ENCODE results near the gene P2RX1.

P2RX1 gene

DNA sequence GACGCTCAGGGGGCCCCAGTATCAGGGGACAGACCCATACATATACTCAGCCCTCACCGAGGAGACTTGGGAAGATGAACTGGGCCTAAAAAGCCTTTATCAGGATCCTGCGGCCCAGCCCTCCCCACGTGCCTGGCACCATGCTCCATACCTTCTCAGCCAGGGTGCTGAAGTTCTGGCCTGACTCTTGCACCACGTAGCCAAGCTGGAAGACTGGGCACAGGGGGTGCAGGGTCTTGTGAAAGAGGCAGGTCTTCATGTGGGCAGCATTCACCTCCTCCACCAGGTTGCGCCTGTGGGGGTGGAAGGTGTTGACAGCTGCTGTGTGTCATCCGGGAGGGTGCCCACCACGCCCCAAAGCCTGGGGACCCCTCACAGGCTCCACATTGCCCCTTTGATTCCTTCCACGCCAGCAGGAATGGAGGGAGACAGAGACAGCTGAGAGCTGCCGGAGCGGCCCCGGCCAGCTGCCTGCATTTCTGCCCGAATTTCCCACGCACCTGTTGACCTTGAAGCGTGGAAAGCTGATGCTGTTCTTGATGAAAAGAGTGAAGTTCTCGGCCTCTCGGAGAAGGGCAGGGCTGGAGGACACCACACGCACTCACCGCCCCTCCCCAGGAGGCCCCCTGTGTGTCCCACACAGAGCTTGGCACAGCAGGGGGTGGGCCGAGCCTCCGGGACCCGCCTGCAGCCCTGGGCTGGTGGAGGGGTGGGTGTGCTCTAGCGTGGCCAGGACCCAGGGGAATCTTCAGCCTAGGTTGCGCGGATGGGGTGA lies 13.0 kb downstream of the P2RX1 start:
- DNase-seq: no peak

- DNase-seq: no peak
Measured at GRCh38 chr17:3900646-3901045, 15.6 kb downstream of the P2RX1 start.

GRCh38 chr17:3897731-3898130 lies 18.5 kb downstream of the P2RX1 start:
- DNase-seq: no peak

GRCh38 chr17:3896968-3897235 lies 19.4 kb downstream of the P2RX1 start:
- no peak for DNase-seq

GRCh38 chr17:3896108-3896967 lies 19.9 kb downstream of the P2RX1 start:
- no peak for DNase-seq

GRCh38 chr17:3895354-3895753 lies 20.9 kb downstream of the P2RX1 start:
- DNase-seq: no peak

DNA sequence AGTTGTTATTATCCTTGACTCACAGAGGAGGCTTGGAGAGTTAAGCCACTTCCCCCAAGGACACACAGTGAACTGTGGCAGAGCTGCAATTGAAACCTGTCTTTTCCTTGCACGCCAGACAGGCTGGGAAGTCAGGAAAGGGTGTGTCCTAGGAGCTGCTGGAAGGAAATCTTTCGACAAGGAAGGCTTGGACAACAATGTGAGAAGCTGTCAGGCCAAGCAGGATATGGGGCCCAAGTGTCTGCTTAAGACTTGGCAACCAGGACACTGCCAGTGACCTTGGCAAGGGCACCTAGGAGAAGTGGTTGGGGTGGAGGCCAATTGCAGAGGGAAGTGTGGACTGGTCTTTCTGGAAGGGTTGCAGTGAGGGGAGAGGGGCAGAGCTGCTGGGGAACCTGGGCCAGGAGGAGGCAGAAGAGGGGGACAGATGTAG lies 21.3 kb downstream of the P2RX1 start:
- DNase-seq: no peak

DNA sequence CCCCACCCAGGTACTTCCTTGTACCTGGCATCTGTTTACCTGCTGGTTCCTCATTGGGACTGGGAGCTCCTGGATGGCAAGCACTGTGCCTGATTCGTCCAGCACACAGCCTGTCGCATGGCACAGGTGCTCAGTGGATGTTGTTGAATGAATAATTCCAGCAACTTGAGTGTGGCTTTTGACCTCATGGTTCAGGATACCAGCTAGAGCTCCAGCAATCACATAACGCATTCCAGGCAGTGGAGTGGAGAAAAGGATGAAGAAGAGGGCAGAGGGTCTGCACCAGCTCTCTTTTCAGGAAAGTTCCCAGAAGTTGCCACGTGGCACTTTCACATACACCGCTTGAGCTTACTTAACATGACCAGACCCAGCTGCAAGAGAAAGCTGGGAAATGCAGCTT lies 22.1 kb downstream of the P2RX1 start:
- no peak for DNase-seq

- no peak for DNase-seq
Measured at GRCh38 chr17:3893720-3894116, 22.5 kb downstream of the P2RX1 start.

- peak; percentile 70 for DNase-seq
Measured at GRCh38 chr17:3893003-3893719, 23.1 kb downstream of the P2RX1 start, which contains the start of gene CAMKK1. TSS of gene CAMKK1 (minus strand) at chr17:3893053. CDS start at chr17:3885687, 7,366 bp downstream.

DNA sequence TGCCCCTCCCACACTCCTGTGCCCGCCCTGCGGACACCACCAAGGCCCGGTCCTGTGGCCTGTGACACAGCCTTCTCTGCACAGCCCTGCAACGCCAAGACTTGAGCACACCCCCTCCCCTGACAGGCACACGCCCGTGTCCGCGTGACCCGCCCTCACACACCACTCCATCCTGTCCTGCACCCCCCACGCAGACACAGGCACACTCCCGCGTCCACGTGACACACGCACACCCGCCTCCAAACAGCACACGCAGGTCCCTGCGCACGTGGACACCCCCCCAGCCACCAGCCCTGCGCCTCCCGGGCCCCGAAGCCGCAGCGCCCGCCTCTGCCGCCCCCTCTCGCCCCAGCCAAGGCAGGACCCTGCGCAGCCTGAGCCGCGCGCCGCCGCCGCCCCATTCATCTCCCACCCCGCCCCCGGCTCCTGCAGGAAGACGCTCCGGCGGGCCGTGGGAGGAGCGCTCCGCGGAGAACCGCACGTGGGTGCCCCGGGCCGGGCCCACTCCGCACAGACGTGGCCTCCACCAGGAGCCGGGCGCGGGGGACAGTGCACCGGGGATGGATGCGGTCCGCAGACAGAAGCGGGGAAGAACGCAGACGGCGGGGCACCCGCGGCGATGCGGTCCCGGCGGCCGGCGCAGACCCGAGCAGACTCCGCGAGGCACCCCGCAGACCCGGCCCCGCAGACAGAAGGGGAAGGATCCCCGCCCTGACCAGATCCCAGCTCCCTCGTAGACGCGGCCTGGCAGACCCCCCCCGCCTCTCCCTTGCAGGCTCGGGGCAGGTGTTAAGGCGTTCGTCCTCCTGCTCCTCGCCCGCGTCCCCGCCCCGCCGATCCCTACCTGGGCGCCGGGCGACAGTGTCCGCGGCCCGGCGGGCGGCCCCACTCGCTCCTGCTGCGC lies 23.9 kb downstream of the P2RX1 start:
- DNase-seq: no peak

- no peak for DNase-seq
Measured at GRCh38 chr17:3891626-3892094, 24.6 kb downstream of the P2RX1 start.

- no peak for DNase-seq
Measured at GRCh38 chr17:3890878-3891219, 25.4 kb downstream of the P2RX1 start.

GRCh38 chr17:3890082-3890877 lies 26.0 kb downstream of the P2RX1 start:
- DNase-seq: peak; percentile 32

DNA sequence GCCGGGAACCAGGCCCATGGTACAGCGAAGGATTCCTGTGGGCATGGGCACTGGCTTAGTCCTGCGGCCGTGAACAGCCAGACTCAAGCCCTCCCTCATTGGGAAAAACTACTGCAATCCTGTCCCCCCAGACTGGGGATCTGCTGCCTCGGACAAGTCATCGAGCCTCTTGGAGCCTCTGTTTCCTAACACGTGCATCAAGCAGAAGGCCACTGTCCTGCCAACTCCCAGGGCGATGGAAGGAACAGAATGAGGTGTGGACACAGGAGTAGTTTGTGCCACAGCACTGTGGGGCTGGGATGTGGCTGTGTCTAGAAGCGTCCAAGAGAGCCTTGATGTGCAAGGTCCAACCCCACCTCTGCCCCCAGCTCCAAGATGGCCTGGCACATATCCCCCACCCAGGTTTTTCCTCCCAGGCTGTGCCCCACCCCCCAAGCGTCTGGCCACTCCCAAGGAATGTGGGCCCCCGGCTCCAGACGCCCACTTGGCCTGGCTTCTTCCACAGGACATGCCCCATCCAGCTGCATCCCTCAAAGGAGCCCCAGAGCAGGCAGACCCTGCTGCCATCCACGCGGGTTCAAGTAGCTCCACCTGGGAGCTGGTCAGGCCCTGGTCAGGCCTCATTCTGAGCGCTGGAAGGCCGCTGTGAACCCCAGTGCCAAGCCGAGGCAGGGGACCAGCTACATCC lies 26.8 kb downstream of the P2RX1 start:
- DNase-seq: no peak

DNA sequence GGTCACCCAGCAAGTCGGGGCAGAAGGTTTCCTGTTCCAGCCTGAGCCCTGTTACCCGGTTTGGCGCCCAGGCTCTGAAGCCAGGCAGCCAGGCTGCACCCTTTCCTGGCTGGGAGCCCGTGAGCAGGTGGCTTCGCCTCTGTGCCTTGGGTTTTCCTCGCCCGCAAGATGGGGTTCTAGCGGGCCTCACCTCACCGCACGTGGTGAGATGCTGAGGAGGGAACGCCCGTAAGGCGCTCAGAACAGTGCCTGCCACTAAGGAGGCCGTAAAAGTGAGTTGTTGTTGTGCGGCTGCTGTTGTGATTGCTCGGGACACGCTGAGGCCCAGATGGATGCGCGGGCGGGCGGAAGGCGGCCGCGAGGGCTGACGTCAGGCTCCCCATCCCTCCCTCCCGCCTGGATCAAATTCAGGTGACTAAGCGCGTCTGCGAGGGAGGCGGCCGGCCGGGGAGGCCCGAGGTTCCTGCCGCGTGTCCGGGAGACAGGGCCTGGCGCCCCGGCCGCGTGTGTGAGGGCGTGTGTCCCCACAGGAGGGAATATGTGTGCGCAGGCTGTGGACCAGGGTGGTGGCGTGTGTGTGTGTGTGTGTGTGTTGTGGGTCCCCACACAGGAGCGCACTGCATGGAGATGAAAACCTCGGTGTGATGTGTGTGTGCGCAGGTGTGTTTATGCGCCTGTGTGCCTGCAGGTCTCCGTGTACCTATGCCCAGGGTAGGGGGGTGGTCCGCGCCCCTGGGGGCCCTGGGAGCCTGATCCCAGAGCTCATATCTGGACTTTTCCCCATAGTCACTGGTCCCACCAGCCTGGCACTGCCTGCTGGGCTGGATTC lies 27.7 kb downstream of the P2RX1 start:
- peak; percentile 69 for DNase-seq

GRCh38 chr17:3887804-3888203 lies 28.5 kb downstream of the P2RX1 start:
- DNase-seq: peak; percentile 43

DNA sequence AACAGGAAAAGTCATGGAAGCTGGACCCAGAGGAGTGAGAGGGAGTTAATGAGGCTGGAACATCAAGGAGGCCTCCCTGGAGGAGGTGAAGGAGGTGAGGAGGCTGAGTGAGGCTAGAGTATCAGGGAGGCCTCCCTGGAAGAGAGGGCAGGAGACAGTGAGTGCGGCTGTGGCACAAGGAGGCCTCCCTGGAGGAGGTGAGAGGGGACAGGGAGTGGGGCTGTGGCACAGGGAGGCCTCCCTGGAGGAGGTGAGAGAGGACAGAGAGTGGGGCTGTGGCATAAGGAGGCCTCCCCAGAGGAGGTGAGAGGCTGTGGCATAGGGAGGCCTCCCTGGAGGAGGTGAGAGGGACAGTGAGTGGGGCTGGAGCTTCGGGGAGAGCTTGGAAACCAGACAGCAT lies 28.9 kb downstream of the P2RX1 start:
- DNase-seq: no peak

- DNase-seq: no peak
Measured at GRCh38 chr17:3886776-3887175, 29.5 kb downstream of the P2RX1 start.

DNA sequence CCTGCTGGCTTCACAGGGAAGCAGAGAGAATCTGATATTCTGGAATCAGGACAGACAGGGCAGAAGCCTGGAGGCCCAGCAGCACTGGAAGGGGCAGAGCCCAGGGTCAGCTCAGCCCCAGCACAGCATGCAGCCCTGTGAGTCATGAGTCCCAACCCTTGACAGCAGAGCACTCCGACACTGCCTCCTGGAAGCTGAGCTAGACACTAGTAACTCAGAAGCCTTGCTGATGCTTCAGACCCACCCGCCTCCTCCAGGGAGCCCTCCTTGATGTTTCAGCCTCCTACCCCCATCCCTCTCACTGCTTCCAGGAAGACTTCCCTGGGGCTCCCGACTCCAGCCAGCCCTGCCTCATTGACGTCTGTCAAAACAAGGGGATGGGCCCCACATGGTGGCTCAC lies 30.3 kb downstream of the P2RX1 start:
- DNase-seq: no peak

Data from NCI-H2029 (cell line).